Lung (tissue), 12 donors: ENCODE data around the gene FAM32A. TPM values are rescaled to one million over a fixed set of nuclear protein-coding genes. Genes with fewer than 3 reads are reported as not detected.

ENCODE experiments used
- ATAC-seq: fragments of 200-7000 bp; cut with Tn5 transposase; one replicate; pipeline ENCODE4 v1.9.1; 2020; ENCODE audit warnings: moderate number of reproducible peaks; ENCODE audit not compliant: insufficient read depth, low FRiP score
- DNase-seq, 3 donors: peaks; one replicate each; pipeline ENCODE4 v3.0.0-alpha.2; 2013 to 2017
- H3K27ac ChIP-seq, 2 donors: one replicate each; pipeline ENCODE4 v1.5.1; 2013; ENCODE audit warnings: mild to moderate bottlenecking in 2 of 2, moderate library complexity in 2 of 2, control low read depth in 1 of 2, inconsistent platforms in 1 of 2, low read depth in 1 of 2, low read length in 1 of 2
- H3K27me3 ChIP-seq, 3 donors: one replicate each; pipeline ENCODE4 v1.5.1; 2013; ENCODE audit warnings: low read length in 2 of 3; ENCODE audit not compliant: control insufficient read depth in 3 of 3, insufficient read depth in 3 of 3
- H3K36me3 ChIP-seq, 4 donors: one replicate each; pipeline ENCODE4 v1.5.1; 2013; ENCODE audit warnings: low read length in 4 of 4, mild to moderate bottlenecking in 1 of 4, moderate library complexity in 1 of 4; ENCODE audit not compliant: control insufficient read depth in 4 of 4, insufficient read depth in 4 of 4
- H3K4me1 ChIP-seq, 5 donors: one replicate each; pipeline ENCODE4 v1.5.1; 2013; ENCODE audit warnings: low read length in 5 of 5, mild to moderate bottlenecking in 2 of 5, moderate library complexity in 1 of 5; ENCODE audit not compliant: control insufficient read depth in 5 of 5, insufficient read depth in 5 of 5
- H3K4me3 ChIP-seq: one replicate; pipeline ENCODE4 v1.5.1; 2013; ENCODE audit warnings: mild to moderate bottlenecking, control low read depth, moderate library complexity
- H3K9ac ChIP-seq, 2 donors: one replicate each; pipeline ENCODE4 v1.5.1; 2013; ENCODE audit warnings: low read length in 2 of 2, control low read depth in 1 of 2; ENCODE audit not compliant: insufficient read depth in 1 of 2
- H3K9me3 ChIP-seq, 4 donors: one replicate each; pipeline ENCODE4 v1.5.1; 2013; ENCODE audit warnings: low read length in 3 of 4, mild to moderate bottlenecking in 1 of 4, moderate library complexity in 1 of 4; ENCODE audit not compliant: control insufficient read depth in 4 of 4, insufficient read depth in 3 of 4
- CTCF ChIP-seq: IDR thresholded peaks from 2 replicates; pipeline ENCODE4 v1.5.1; 2012; ENCODE audit warnings: mild to moderate bottlenecking; ENCODE audit errors: control extremely low read depth, extremely low read depth
- WGBS, 2 donors: extraction: QIAGEN DNeasy Blood & Tissue Kit; methylation state at CpG; one replicate each; pipeline ENCODE4 v1.1.7; 2013; 5-methylcytosine and 5-hydroxymethylcytosine counted together
- polyA plus RNA-seq, 2 donors: library from polyadenylated mRNA; stranded (reverse); fragments of 200-250 nt; gene quantifications; one replicate each; pipeline ENCODE4 v1.2.1, GENCODE V29; 2013
- total RNA-seq, 2 donors: library from RNA; depleted of rRNA in 1 of 2; stranded (reverse); fragments of >200 nt in 1 of 2; gene quantifications; one replicate each; pipeline ENCODE4 v1.2.1, GENCODE V29; 2014 to 2021
- donor health status: control.
- donor health status: control.
- donor health status: Bipolar disorder and iron deficiency.
- donor health status: healthy.
- donor health status: DM: yes; HTN: yes; CAD: no.

The FAM32A gene
- total and polyA plus RNA-seq, 4 donors = 53.5 to 81.7 (median 68.8) TPM

DNA sequence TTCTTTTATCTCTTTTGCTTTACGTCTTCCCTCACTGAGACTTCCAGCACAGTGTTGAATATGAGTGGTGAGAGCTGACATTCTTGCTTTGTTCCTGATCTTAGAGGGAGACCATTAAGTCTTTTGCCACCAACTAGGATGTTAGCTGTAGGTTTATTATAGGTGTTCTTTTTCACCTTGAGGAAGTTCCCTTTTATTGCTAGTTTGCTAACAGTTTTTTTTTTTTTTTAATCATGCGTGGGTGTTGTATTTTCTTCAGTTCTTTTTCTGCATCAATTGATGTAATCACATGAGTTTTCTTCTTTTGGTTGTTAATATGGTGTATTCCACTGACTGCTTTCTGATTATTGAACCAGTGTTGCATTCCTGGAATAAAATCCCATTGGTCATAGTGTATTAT lies 33.6 kb downstream of the FAM32A start:
- Histone ChIP-seq H3K27me3 (no peaks in the 10 kb centered on the region), H3K9ac (no peak overlapping the region), H3K36me3 (peaks cover 17 to 54% (median 25%) of the 10 kb centered on the region in 4 donors), H3K9me3 (peaks cover 4 to 10% (median 7%) of the 10 kb centered on the region in 4 donors), H3K4me1 (peaks cover 0 to 2% (median 0%) of the 10 kb centered on the region in 5 donors), H3K27ac (no peak overlapping the region), H3K4me3 (no peak overlapping the region)
- 90 to 96% methylated on average over 2 of the region's 2 CpGs for WGBS, 2 donors
- no peak for TF ChIP-seq CTCF
- no peak for DNase-seq
- ATAC-seq = no peak

GRCh38 chr19:16222806-16223205 lies 37.6 kb downstream of the FAM32A start:
- H3K9ac ChIP-seq = no peak overlapping the region
- no peak overlapping the region for H3K27ac ChIP-seq
- no peak overlapping the region for H3K4me3 ChIP-seq
- DNase-seq (no peak), ATAC-seq (no peak)
- TF ChIP-seq CTCF = no peak
- no peaks in the 10 kb centered on the region for H3K4me1 ChIP-seq
- peaks cover 4 to 10% (median 7%) of the 10 kb centered on the region in 4 donors for H3K9me3 ChIP-seq
- WGBS, 2 donors = 93 to 97% methylated on average over 3 of the region's 3 CpGs
- H3K27me3 ChIP-seq = no peaks in the 10 kb centered on the region
- peaks cover 17 to 60% (median 33%) of the 10 kb centered on the region in 4 donors for H3K36me3 ChIP-seq

GRCh38 chr19:16223746-16224145 lies 38.5 kb downstream of the FAM32A start:
- Histone ChIP-seq H3K4me1 (no peaks in the 10 kb centered on the region), H3K9ac (no peak overlapping the region), H3K9me3 (peaks cover 4 to 10% (median 7%) of the 10 kb centered on the region in 4 donors), H3K27ac (no peak overlapping the region), H3K36me3 (peaks cover 17 to 61% (median 36%) of the 10 kb centered on the region in 4 donors), H3K27me3 (no peaks in the 10 kb centered on the region), H3K4me3 (no peak overlapping the region)
- TF ChIP-seq CTCF = no peak
- no peak for ATAC-seq
- 82% methylated on average over 15 of the region's 15 CpGs for WGBS, 2 donors
- DNase-seq = no peak
